GM18511 (cell line): Measurements from ENCODE around the gene AKAP10.
"Not testable (repeated sequence)": the region's sequence is repeated elsewhere in the genome, so short reads cannot be mapped to it uniquely, and the experiment has no call there.

Experiments used
- ATAC-seq: cut with Tn5 transposase; IDR thresholded peaks from one replicate; pipeline ENCODE4 v1.9.1; 2021; ENCODE audit warnings: mild to moderate bottlenecking, moderate library complexity; ENCODE audit not compliant: unreplicated experiment

AKAP10 gene, protein sequence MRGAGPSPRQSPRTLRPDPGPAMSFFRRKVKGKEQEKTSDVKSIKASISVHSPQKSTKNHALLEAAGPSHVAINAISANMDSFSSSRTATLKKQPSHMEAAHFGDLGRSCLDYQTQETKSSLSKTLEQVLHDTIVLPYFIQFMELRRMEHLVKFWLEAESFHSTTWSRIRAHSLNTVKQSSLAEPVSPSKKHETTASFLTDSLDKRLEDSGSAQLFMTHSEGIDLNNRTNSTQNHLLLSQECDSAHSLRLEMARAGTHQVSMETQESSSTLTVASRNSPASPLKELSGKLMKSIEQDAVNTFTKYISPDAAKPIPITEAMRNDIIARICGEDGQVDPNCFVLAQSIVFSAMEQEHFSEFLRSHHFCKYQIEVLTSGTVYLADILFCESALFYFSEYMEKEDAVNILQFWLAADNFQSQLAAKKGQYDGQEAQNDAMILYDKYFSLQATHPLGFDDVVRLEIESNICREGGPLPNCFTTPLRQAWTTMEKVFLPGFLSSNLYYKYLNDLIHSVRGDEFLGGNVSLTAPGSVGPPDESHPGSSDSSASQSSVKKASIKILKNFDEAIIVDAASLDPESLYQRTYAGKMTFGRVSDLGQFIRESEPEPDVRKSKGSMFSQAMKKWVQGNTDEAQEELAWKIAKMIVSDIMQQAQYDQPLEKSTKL

GRCh38 chr17:19977293-19978208 lies at the start of gene AKAP10:
AKAP10 (minus strand) TSS chr17:19977828; CDS start chr17:19977679, 149 bp downstream.
- peak; percentile 87 for ATAC-seq

DNA sequence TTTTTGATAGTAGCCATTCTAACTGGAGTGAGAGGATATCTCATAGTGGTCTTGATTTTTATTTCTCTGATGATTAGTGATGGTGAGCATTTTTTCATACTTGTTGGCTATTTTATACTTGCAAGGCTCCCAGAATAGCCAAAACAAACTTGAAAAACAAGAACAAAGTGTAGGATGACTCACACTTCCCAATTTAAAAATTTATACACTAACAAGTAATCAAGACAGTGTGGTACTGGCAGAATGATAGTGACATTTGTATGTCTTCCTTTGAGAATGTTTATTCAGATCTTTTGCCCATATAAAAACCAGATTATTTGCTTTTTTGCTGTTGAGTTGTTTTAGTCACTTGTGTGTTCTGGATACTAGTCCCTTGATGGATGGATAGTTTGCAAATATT lies 49.3 kb upstream of the AKAP10 start:
- ATAC-seq: no peak

DNA sequence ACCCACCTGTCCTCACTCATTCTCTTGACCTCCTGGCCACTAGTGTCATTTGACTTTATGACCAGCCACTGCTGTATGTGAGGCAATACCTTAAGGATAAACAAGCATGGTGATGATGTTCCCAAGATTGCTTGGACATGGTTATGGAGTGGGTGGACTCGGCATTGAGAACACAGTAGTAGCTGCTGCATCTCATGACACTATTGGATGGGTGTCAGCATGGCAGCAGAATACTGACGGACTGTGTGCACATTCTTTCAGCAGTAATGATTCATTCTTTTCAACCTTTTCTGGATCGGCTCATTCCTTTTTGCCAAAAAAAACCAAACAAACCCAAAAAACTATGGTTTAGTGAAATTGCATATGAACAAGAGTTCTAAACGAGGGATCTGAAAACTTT lies 45.1 kb upstream of the AKAP10 start:
- ATAC-seq: no peak

DNA sequence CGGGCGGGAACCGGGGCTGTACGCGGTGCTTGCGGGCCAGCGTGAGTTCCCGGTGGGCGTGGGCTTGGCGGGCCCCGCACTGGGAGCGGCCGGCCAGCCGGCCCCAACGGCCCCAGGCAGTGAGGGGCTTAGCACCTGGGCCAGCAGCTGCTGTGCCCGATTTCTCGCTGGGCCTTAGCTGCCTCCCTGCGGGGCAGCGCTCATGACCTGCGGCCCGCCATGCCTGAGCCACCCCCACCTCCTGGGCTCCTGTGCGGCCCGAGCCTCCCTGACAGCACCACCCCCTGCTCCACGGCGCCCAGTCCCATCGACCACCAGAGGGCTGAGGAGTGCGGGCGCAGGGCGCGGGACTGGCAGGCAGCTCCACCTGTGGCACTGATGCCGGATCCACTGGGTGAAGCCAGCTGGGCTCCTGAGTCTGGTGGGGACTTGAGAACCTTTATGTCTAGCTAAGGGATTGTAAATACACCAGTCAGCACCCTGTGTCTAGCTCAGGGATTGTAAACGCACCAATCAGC lies 38.9 kb upstream of the AKAP10 start:
- not testable (repeated sequence) for ATAC-seq

DNA sequence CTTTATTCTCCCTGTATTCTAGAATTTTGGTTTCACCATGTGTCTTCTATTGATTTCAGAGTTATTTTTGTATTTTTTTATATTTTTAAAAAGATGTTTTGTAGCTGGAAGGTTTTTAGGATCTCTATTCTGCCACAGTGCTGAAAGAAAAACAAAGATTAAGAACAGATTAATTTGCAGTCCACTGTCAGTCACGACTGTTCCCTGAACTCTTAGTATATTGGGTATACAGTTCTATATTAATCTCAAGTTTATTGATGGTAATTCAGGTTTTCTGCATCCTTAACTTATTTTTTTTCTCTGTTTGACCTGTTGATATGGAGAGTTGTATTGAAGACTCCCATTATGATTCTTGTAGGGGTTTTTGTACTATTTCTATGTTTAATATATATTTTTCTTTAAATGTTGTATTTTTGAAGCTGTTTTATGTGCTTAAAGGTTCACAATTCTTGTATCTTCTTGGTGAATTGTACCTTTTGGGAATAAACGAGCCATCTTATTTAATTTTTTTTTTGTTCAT lies 34.4 kb upstream of the AKAP10 start:
- ATAC-seq: no peak

- ATAC-seq: no peak
These were observed 33.3 kb upstream of the AKAP10 start for GRCh38 chr17:20010936-20011335.

GRCh38 chr17:20010099-20010863 lies 32.7 kb upstream of the AKAP10 start:
- no peak for ATAC-seq

DNA sequence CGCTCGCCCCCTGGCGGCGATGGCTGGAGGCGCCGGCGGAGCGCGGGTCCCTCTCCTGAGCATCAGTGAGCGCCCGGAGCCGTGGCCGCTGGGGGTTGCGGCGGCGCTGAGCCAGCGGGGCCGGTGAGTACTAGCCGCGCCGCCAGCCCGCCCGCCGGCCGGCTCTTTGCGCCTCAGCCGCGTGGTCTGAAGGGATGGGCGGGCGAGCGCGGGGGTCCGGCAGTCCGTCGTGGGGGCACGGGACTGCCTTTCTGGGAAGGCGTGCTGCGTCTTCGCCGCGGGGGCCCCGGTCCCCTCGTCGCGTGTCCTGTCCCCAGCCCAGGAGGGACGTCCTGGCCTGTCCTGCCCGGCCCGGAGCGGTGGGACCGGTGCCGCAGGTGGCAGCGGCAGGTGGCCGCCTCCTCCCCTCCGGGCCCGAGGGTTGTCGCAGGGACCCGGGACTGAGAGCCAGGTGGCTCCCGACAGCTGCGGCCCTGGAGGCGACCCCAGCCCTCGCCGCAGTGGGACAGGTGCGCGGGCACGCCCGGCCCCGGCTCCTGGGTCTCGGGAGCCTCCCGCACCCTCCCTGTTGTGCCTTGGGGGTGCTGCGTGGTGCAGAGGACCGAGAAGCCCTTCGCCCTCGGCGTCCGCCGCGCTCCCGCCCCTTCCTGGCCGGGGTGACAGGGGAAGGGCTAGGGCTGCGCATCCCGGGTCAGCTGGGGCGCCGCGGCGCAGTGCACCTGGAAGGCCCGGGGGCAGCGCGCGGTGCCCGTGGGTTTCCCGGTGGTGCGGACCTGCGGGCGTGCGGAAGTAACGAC lies 31.9 kb upstream of the AKAP10 start, which contains the start of gene SPECC1:
Gene SPECC1, plus strand, starts transcription at position 58 of the 797 bp plus-strand sequence. CDS start 87,293 bp downstream, outside the sequence.
- ATAC-seq: peak; percentile 94

GRCh38 chr17:20009052-20009301 lies 31.3 kb upstream of the AKAP10 start:
- ATAC-seq: no peak

DNA sequence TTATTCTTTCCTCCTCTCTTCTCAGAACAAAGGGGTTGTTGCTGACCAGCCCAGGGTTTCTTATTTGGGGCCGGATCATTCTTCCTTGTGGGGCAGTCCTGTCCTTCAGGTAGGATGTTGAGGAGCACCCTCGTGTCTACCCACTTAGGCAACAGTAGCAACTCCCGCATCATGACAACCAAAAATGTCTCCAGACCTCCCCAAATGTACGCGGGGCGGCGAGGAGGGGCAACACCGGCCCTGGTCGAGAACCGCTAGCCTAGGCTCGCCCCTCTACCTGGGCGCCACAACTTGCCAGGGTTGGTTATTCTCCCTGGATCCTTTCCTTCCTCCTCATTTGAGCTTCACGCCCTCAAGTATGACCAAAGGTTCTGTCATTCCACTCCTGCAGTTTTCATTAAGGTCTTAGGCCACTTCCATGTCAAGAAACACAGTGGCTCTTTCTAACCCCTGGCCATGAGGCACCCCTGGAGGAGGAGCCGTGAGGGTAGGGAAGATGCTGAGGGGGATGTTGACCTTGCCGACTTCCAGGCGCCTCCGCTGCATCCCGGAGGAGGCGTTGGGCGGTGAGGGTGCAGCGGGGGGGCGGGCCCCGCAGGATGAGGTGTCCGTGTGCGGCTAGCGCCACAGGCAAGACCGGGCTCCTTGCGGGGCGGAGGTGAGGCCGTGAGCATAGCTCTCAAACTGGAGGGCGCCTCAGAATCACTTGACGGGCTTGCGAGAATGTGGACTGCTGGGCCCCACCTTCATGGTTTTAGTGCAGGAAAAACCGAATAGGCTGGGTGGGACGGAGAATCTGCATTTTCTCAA lies 30.8 kb upstream of the AKAP10 start:
- ATAC-seq: peak; percentile 33

GRCh38 chr17:19996502-19996901 lies 18.9 kb upstream of the AKAP10 start:
- no peak for ATAC-seq

DNA sequence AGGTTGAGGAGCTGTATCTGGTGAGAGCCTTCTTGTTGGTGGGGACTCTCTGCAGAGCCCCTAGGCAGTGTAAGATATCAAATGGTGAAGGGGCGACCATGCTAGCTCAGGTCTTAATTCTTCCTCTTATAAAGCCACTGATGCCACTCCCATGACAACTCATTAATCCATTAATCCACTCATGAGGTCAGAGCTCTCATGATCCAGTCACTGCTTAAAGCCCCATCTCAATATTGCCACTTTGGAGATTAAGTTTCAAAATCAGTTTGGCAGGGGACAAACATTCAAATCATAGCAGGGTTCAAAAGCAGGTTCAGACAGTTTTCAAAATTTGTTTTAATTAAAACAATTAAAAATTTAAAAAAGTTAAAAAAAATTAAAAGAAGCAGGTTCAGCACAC lies 18.5 kb upstream of the AKAP10 start:
- ATAC-seq: no peak

GRCh38 chr17:19992803-19993713 lies 15.4 kb upstream of the AKAP10 start:
- ATAC-seq: peak; percentile 86

- no peak for ATAC-seq
These were observed 13.7 kb upstream of the AKAP10 start for GRCh38 chr17:19991252-19991885.

DNA sequence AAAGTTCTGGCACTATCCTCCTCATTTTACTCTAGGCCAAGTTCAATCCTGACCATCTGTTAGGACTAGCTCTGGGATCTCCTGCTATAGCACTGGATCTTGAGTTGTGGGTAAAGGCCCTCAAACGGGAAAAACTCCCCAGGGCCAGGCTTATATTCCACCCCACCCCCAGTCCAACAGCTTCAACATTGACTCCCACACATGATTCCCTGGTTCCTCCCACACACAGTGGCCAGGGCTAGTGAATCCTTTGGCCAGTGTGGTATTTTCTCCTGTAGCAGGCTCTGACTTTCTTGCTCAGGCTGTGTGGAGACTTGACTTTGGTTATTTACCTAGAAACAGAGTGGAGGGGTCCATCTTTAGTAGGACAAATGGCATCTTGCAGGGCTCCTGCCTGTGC lies 10.3 kb upstream of the AKAP10 start:
- ATAC-seq: no peak

DNA sequence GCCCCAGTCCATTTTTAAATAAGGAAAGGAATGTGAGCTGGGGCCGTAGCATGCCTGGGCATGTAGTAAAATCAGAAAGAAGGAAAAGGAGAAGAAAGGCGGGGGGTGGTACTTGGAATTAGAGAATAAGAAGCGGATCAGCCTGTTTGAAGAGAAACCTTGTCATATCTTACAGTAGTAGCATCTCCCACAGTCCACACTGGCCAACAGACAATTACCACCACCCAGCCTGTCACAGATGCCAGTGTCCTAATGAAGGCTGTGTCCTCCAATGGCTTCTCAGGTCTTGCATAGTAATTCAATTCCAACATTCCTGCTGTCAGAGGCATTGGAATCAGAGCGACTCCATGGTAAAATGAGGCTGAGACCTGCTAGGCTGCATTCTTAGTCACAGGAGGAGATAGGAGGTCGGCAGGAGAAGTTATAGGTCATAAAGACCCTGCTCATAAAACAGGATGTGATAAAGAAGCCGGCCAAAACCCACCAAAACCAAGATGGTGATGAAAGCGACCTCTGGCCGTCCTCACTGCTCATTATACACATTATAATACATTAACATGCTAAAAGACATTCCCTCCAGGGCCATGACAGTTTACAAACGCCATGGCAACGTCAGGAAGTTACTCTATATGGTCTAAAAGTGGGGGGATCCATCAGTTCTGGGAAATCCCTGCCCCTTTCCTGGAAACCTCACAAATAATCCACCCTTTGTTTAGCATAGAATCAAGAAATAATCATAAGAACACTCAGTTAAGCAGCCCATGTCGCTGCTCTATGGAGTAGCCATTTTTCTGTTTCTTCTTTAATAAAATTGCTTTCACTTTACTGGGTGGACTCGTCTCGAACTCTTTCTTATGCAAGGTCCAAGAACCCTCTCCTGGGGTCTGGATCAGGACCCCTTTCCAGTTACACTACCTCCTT lies 9.6 kb upstream of the AKAP10 start:
- ATAC-seq: no peak
